A549 (cell line): ENCODE measurements around the gene PKP1.

Experiments
- BHLHE40 ChIP-seq: IDR thresholded peaks from 2 replicates; pipeline ENCODE4 v1.6.1; 2012; ENCODE audit warnings: low read depth, low read length, inconsistent platforms
- CEBPB ChIP-seq, 2 experiments: fragments of >200 bp in 1 of 2; sonication (Bioruptor Twin) in 1 of 2; formaldehyde crosslinking in 1 of 2; IDR thresholded peaks; 2 replicates each; pipeline ENCODE4 v1.6.1; 2012 to 2016
- CTCF ChIP-seq: fragments of >200 bp; sonication (Bioruptor Twin); formaldehyde crosslinking; IDR thresholded peaks from 3 replicates; pipeline ENCODE4 v1.5.1; 2016
- FOXS1 ChIP-seq: fragments of 250-450 bp; sonication (Bioruptor Pico); IDR thresholded peaks from 2 replicates; pipeline ENCODE4 v1.5.0; 2020; ENCODE audit warnings: mild to moderate bottlenecking, moderate library complexity
- HOXA7 ChIP-seq: fragments of 250-450 bp; sonication (Bioruptor Pico); IDR thresholded peaks from 2 replicates; pipeline ENCODE4 v1.5.0; 2020; ENCODE audit warnings: mild to moderate bottlenecking, moderate library complexity
- JUN ChIP-seq, 2 experiments: fragments of >200 bp; sonication (Bioruptor Twin); formaldehyde crosslinking; IDR thresholded peaks; 2 replicates in 1 of 2; 3 replicates in 1 of 2; pipeline ENCODE4 v1.6.1; 2016 to 2017
- MYC ChIP-seq: IDR thresholded peaks from 2 replicates; pipeline ENCODE4 v1.6.1; 2012; ENCODE audit warnings: mild to moderate bottlenecking, inconsistent platforms, low read length, improper control_type of control experiment, borderline replicate concordance
- POLR2A ChIP-seq: IDR thresholded peaks from 2 replicates; pipeline ENCODE4 v1.6.1; 2012; ENCODE audit warnings: mild to moderate bottlenecking, low read length
- RCOR1 ChIP-seq: fragments of 150-350 bp; IDR thresholded peaks from 2 replicates; pipeline ENCODE4 v1.6.1; 2014; ENCODE audit warnings: antibody characterized with exemption, low read length, low read depth
- REST ChIP-seq: fragments of 200-600 bp; sonication (generic); IDR thresholded peaks from 2 replicates; pipeline ENCODE4 v1.6.1; 2016; ENCODE audit warnings: antibody characterized with exemption, mild to moderate bottlenecking, moderate library complexity
- ZC3H11A ChIP-seq: fragments of 450-650 bp; IDR thresholded peaks from 2 replicates; pipeline ENCODE4 v1.6.1; 2014; ENCODE audit warnings: antibody characterized with exemption, mild to moderate bottlenecking
- ZFP36 ChIP-seq: fragments of 450-650 bp; IDR thresholded peaks from 2 replicates; pipeline ENCODE4 v1.6.1; 2014; ENCODE audit warnings: borderline replicate concordance; ENCODE audit not compliant: partially characterized antibody
- TF ChIP-seq, protein P1 (sequence below): IDR thresholded peaks from 2 replicates; pipeline ENCODE4 v1.6.1; 2012
- TF ChIP-seq, protein P2 (sequence below): fragments of >200 bp; sonication (Bioruptor Twin); formaldehyde crosslinking; IDR thresholded peaks from 2 replicates; pipeline ENCODE4 v1.6.1; 2016

DNA sequence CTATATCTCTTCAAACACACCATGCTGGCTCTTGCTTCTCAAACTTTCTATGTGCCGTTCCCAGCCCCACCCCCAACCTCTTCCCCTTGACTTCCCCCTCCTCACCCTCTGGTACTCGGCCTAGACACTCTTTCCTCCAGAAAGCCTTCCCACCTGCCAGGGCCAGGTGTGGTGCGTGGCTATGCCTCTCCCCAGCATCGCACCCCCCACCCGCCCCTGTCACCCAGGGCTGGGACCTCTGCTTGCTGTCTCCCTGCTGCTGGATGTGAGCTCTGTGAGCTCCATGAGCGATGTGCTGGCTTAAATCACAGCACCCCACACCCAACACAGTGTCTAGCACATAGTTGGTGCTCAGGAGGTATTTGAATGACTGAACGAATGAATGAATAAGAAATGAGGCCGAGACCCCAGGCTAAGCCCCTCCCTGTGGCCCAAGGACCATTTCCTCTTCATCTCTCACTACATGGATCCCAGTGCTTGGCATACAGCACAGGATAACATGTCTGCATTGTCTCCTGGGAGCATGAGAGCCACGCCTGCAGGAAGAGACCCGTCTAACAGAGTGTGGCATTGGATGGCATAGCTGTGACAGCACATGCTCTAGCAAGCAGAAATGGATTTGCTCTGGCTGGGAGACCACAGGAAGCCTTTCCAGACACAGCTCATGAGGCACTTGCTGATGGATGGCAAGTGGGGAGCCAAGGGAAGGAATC, 74.5 kb downstream of the PKP1 start:
- TF ChIP-seq JUN (IDR thresholded peaks at IDR 0.05) (no peak), CTCF (no peak), ZC3H11A (no peak), ZFP36 (no peak), FOXS1 (CRISPR knock-in tag) (no peak), POLR2A (no peak), MYC (no peak), CEBPB (IDR thresholded peaks at IDR 0.05) (no peak), HOXA7 (no peak), BHLHE40 (no peak), REST (no peak), RCOR1 (no peak)
- TF ChIP-seq, protein P1, sequence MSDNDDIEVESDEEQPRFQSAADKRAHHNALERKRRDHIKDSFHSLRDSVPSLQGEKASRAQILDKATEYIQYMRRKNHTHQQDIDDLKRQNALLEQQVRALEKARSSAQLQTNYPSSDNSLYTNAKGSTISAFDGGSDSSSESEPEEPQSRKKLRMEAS: no peak
- TF ChIP-seq, protein P2, sequence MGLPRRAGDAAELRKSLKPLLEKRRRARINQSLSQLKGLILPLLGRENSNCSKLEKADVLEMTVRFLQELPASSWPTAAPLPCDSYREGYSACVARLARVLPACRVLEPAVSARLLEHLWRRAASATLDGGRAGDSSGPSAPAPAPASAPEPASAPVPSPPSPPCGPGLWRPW: no peak
